ENCODE measurements around the gene GLO1.

DNA sequence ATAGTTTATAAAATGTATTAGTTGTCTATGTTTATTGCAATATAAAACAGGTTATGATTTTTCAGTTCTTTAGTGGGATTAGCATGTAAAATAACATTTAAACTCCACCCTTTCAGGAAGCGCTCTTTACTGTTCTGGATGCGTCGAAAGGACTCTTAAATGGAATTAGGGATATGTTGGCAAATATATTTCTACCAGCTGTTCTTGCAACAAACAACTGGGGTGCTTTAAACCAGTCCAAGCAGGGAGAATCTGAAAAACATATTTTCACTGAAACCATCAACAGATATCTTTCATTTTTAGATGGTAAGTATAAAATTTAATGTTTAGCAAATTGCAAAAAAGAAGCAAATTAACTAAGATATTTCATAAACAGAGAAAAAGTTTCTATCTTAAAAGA is 34.0 kb upstream of the GLO1 start:
- TF ChIP-seq EZH2 (IDR thresholded peaks at IDR 0.05; ENCODE audit: insufficient read depth, poor library complexity, severe bottlenecking) (no peak), EZH2phosphoT487 (IDR thresholded peaks at IDR 0.05; ENCODE audit: insufficient read depth, low read depth) (no peak)
